Heart left ventricle (tissue), 16 donors: Measurements from ENCODE around the gene TLCD1. TPM values are rescaled to one million over a fixed set of nuclear protein-coding genes. Genes with fewer than 3 reads are reported as not detected.

Source experiments
- ATAC-seq, 4 donors: fragments of 200-7000 bp; cut with Tn5 transposase; one replicate each; pipeline ENCODE4 v1.9.1; 2020 to 2022; ENCODE audit warnings: moderate library complexity in 4 of 4, mild to moderate bottlenecking in 3 of 4, moderate number of reproducible peaks in 1 of 4
- DNase-seq, 5 donors: peaks; one replicate each; pipeline ENCODE4 v3.0.0-alpha.2; 2020
- H3K27ac ChIP-seq, 12 donors: fragments of 200-600 bp; sonication (generic) in 4 of 12; one replicate each; pipeline versions ENCODE4 v1.5.0 to v1.8.0; 2016 to 2022; ENCODE audit warnings: mild to moderate bottlenecking in 2 of 12
- H3K27me3 ChIP-seq, 9 donors: fragments of 200-600 bp; sonication (generic) in 2 of 9; one replicate each; pipeline versions ENCODE4 v1.5.1 to v1.8.0; 2016 to 2022; ENCODE audit warnings: mild to moderate bottlenecking in 3 of 9
- H3K36me3 ChIP-seq, 9 donors: fragments of 200-600 bp; sonication (generic) in 2 of 9; one replicate each; pipeline versions ENCODE4 v1.5.0 to v1.8.0; 2018 to 2022; ENCODE audit warnings: mild to moderate bottlenecking in 2 of 9
- H3K4me1 ChIP-seq, 12 donors: fragments of 200-600 bp; sonication (generic) in 4 of 12; one replicate each; pipeline versions ENCODE4 v1.5.0 to v1.8.0; 2016 to 2022; ENCODE audit warnings: mild to moderate bottlenecking in 3 of 12
- H3K4me3 ChIP-seq, 12 donors: fragments of 200-600 bp; sonication (generic) in 4 of 12; one replicate each; pipeline versions ENCODE4 v1.5.0 to v1.8.0; 2017 to 2022; ENCODE audit warnings: mild to moderate bottlenecking in 9 of 12, moderate library complexity in 4 of 12
- H3K9me3 ChIP-seq, 12 donors: fragments of 200-600 bp; sonication (generic) in 4 of 12; one replicate each; pipeline versions ENCODE4 v1.5.0 to v1.8.0; 2016 to 2022; ENCODE audit warnings: mild to moderate bottlenecking in 1 of 12
- CTCF ChIP-seq, 12 donors: fragments of 200-600 bp; sonication (generic) in 4 of 12; IDR thresholded peaks; one replicate each; pipeline versions ENCODE4 v1.5.0 to v1.8.0; 2018 to 2022; ENCODE audit warnings: antibody characterized with exemption in 12 of 12, mild to moderate bottlenecking in 5 of 12
- POLR2A ChIP-seq, 2 donors: fragments of 450-650 bp; IDR thresholded peaks; one replicate each; pipeline ENCODE4 v1.6.1; 2017; ENCODE audit warnings: antibody characterized with exemption in 2 of 2, mild to moderate bottlenecking in 2 of 2, moderate library complexity in 2 of 2
- WGBS, 4 donors: extraction: QIAGEN DNeasy Blood & Tissue Kit in 2 of 4; methylation state at CpG; one replicate each; pipeline versions ENCODE4 v1.1.5 to v1.1.7; 2013 to 2018; 5-methylcytosine and 5-hydroxymethylcytosine counted together
- intact Hi-C, 10 donors: fragments of 100-400 bp; cut with DNase I; formaldehyde crosslinking; loops; one replicate each; pipeline versions ENCODE4 v1.11.1 to v1.14.2; 2022
- polyA plus RNA-seq, 2 donors: library from polyadenylated mRNA; stranded (reverse); fragments of 200-250 nt; gene quantifications; one replicate each; pipeline ENCODE4 v1.2.3, GENCODE V29; 2013
- total RNA-seq, 9 donors: library from RNA; depleted of rRNA in 2 of 9; stranded (reverse); fragments of >200 nt in 2 of 9; fragmentation: NEBNext Ultra II Directional in 3 of 9; extraction: Animal tissue kit (Norgen Biotek cat#: 25700) in 3 of 9; gene quantifications; one replicate each; pipeline versions ENCODE4 v1.1.0 to v1.2.4, GENCODE V29; 2016 to 2023
- donor health status: ischemic (EF 13 %, LVEDD 7.1; RV severe dilation, severe dysfunction).
- donor health status: healthy with polysubstance abuse.
- donor health status: DM: no; HTN: yes; CAD: no.
- donor health status: DM: no; HTN: no; CAD: no.
- donor health status: ischemic (EF 25% LVEDD 6.9; RV normal size, moderate dysfunction).
- donor health status: ischemic (EF 25% LVEDD 5.7; RV mildly dilated, moderate dysfunction).
- donor health status: healthy.
- donor health status: DM: yes; HTN: yes; CAD: no.
- donor health status: ischemic (EF 35%, LVEDD 5.7; RV mildly dilated, moderate dysfunction).
- donor health status: nonischemic (EF 11% LVEDD 7.7; RV severe dilation, severe dysfunction).
- donor health status: DM: yes; HTN: yes; CAD: no.
- donor health status: PGD.
- donor health status: ischemic (EF 29% LVEDD 5.4; RV normal size, mild dysfunction).
- donor health status: nonischemic (EF 23%, LVEDD 6.1; RV moderate dilation, normal function).

Gene TLCD1
- total and polyA plus RNA-seq, 11 donors: 0.52 to 11.7 (median 1.8) TPM

DNA sequence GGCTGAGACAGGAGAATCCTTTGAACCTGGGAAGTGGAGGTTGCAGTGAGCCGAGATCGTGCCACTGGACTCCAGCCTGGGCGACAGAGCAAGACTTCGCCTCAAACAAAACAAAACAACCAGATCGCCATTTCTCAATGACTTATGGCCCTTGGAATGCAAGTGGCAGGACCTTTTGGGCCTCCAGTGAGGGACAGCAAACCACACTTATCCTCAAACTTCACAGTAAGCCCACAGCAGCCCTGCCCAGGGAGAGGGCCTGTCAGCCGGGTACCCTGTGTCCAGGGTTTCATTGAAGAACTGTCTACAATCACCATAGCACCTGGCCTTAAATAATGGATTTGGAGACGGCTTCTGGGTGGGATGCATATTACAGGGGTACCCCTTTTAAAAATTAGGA, 29.5 kb upstream of the TLCD1 start:
- no peak overlapping the region for H3K27ac ChIP-seq
- H3K9me3 ChIP-seq: no peaks in the 10 kb centered on the region
- peaks cover 0 to 9% (median 2%) of the 10 kb centered on the region in 12 donors for H3K4me1 ChIP-seq
- no peaks in the 10 kb centered on the region for H3K27me3 ChIP-seq
- TF ChIP-seq CTCF (IDR thresholded peaks at IDR 0.05): no peak
- no peak for DNase-seq
- no peak for ATAC-seq
- no peak overlapping the region for H3K4me3 ChIP-seq
- H3K36me3 ChIP-seq: peaks cover 0 to 35% (median 25%) of the 10 kb centered on the region in 9 donors
- intact Hi-C loops: loop anchor here in 1 of 10 donors (5.0 kb wide), 1 partner anchor 152 kb away; no protein-coding TSS in a partner anchor
- WGBS, 4 donors: 84 to 95% (median 91%) methylated on average over 7 of the region's 7 CpGs

- no peak for TF ChIP-seq CTCF (IDR thresholded peaks at IDR 0.05)
- TF ChIP-seq POLR2A (IDR thresholded peaks at IDR 0.05): no peak
- 91 to 95% (median 94%) methylated on average over 10 of the region's 10 CpGs for WGBS, 4 donors
- Histone ChIP-seq H3K9me3 (no peaks in the 10 kb centered on the region), H3K4me3 (no peak overlapping the region), H3K27me3 (no peaks in the 10 kb centered on the region), H3K4me1 (peaks cover 0 to 19% (median 7%) of the 10 kb centered on the region in 12 donors), H3K27ac (no peak overlapping the region), H3K36me3 (peaks cover 0 to 20% (median 7%) of the 10 kb centered on the region in 9 donors)
- DNase-seq: no peak
- no peak for ATAC-seq
- intact Hi-C loops: loop anchor here in 3 of 10 donors (2.0 kb wide), 2 partner anchors 23 to 25 kb away; partner anchors contain the start of genes TLCD1 (in 2 of the 3) and NEK8 (in 1 of the 3)
Observed at GRCh38 chr17:28751600-28752366, 25.8 kb upstream of the TLCD1 start.

GRCh38 chr17:28750178-28751047, 24.4 kb upstream of the TLCD1 start:
- peak; percentile 77 to 87 (median 81) for ATAC-seq
- H3K36me3 ChIP-seq: peaks cover 0 to 20% (median 4%) of the 10 kb centered on the region in 9 donors
- TF ChIP-seq CTCF (IDR thresholded peaks at IDR 0.05): peak; percentile 97 to 100 (median 100)
- no peak for TF ChIP-seq POLR2A (IDR thresholded peaks at IDR 0.05)
- no peaks in the 10 kb centered on the region for H3K27me3 ChIP-seq
- H3K4me1 ChIP-seq: peaks cover 0 to 32% (median 20%) of the 10 kb centered on the region in 12 donors
- H3K9me3 ChIP-seq: no peaks in the 10 kb centered on the region
- H3K4me3 ChIP-seq: no peak overlapping the region
- peak; percentile 88 to 94 (median 91) for DNase-seq
- intact Hi-C loops: loop anchor here in 7 of 10 donors (1.0 to 2.0 kb wide), 4 partner anchors 22 to 24 kb away; partner anchors contain the start of genes TLCD1 (in 5 of the 7) and NEK8 (in 1 of the 7)
- 40 to 43% (median 40%) methylated on average over 20 of the region's 20 CpGs for WGBS, 4 donors
- H3K27ac ChIP-seq: no peak overlapping the region
